K562 (cell line): Measurements from ENCODE around the gene GRIN2A. TPM values are rescaled to one million over a fixed set of nuclear protein-coding genes. Genes with fewer than 3 reads are reported as not detected.

Experiments used
- ATAC-seq: fragments of 200-7000 bp; cut with Tn5 transposase; 3 replicates; pipeline ENCODE4 v1.9.1; 2020; ENCODE audit warnings: moderate library complexity
- BruUV-seq: library from RNA; stranded (reverse); fragments of 400-500 nt; replicated peaks from 2 replicates; lab custom pipeline; 2021; lab: Mats Ljungman, UMichigan
- CTCF ChIA-PET: fragments of 300-600 bp; formaldehyde crosslinking; extraction: SDS; loops from one replicate; lab custom pipeline; 2021; ENCODE audit warnings: low intra/inter-chr PET ratio; lab: Yijun Ruan, JAX
- POLR2A ChIA-PET: fragments of 300-600, 350-650 bp; sonication (Branson Sonifier 250); formaldehyde crosslinking; extraction: SDS; loops from one replicate; lab custom pipeline; 2021; ENCODE audit warnings: antibody characterized with exemption, inconsistent platforms; lab: Yijun Ruan, JAX
- DNase-seq, 4 experiments: peaks; one replicate each; pipeline versions ENCODE4 v3.0.0 to v3.0.0-alpha.2; 2011 to 2018; ENCODE audit warnings: low spot score in 3 of 4, mixed read lengths in 3 of 4; ENCODE audit errors: extremely low read depth in 1 of 4
- FAIRE-seq: peaks from 2 replicates; lab custom pipeline; 2011; peaks lifted over from hg19 to GRCh38; lab: Jason Lieb, UNC
- H2AFZ ChIP-seq: 2 replicates; pipeline ENCODE4 v1.6.0; 2011; ENCODE audit warnings: low read depth, low read length, control low read depth, inconsistent platforms
- H3K27ac ChIP-seq: fragments of 200-600 bp; 3 replicates; pipeline ENCODE4 v1.8.0; 2011; ENCODE audit warnings: low read depth, mild to moderate bottlenecking, control low read depth, inconsistent platforms, low read length, moderate library complexity, mixed read lengths; ENCODE audit errors: extremely low read depth
- H3K27me3 ChIP-seq, 2 experiments: fragments of 300-600 bp in 1 of 2; 2 replicates in 1 of 2; 3 replicates in 1 of 2; pipeline versions ENCODE4 v1.6.0 to v1.8.0; 2011; ENCODE audit warnings: inconsistent platforms in 2 of 2, low read length in 2 of 2, mild to moderate bottlenecking in 1 of 2, mixed read lengths in 1 of 2, moderate library complexity in 1 of 2; ENCODE audit not compliant: control insufficient read depth in 2 of 2, insufficient read depth in 2 of 2
- H3K36me3 ChIP-seq: fragments of 300-600 bp; 3 replicates; pipeline ENCODE4 v1.8.0; 2011; ENCODE audit warnings: mild to moderate bottlenecking, low read length, inconsistent platforms; ENCODE audit not compliant: control insufficient read depth, insufficient read depth
- H3K4me1 ChIP-seq, 2 experiments: fragments of 200-600 bp in 1 of 2; replicated peaks in 1 of 2; 2 replicates in 1 of 2; 3 replicates in 1 of 2; pipeline versions ENCODE4 v1.5.1 to v1.8.0; 2011; ENCODE audit warnings: inconsistent platforms in 2 of 2, low read length in 2 of 2, mild to moderate bottlenecking in 1 of 2, mixed read lengths in 1 of 2, moderate library complexity in 1 of 2; ENCODE audit not compliant: control insufficient read depth in 2 of 2, insufficient read depth in 2 of 2
- H3K4me2 ChIP-seq: 2 replicates; pipeline ENCODE4 v1.6.1; 2011; ENCODE audit warnings: low read length, control low read depth, inconsistent platforms, mixed read lengths; ENCODE audit not compliant: insufficient read depth
- H3K4me3 ChIP-seq: fragments of 200-600 bp; sonication (generic), shearing (Covaris generic); 2 replicates; pipeline ENCODE4 v1.5.1; 2016; ENCODE audit warnings: control low read depth, inconsistent platforms
- H3K79me2 ChIP-seq: fragments of 200-600 bp; 3 replicates; pipeline ENCODE4 v1.8.0; 2011; ENCODE audit warnings: low read length, inconsistent platforms; ENCODE audit not compliant: control insufficient read depth, insufficient read depth
- H3K9ac ChIP-seq, 2 experiments: 2 replicates each; pipeline versions ENCODE4 v1.6.0 to v1.6.1; 2011; ENCODE audit warnings: low read depth in 2 of 2, low read length in 2 of 2, control low read depth in 1 of 2, inconsistent platforms in 1 of 2, mild to moderate bottlenecking in 1 of 2, mixed read lengths in 1 of 2; ENCODE audit not compliant: insufficient read depth in 1 of 2
- H3K9me1 ChIP-seq: one replicate; pipeline ENCODE4 v1.6.0; 2011; ENCODE audit warnings: inconsistent platforms, mild to moderate bottlenecking, low read length, moderate library complexity; ENCODE audit not compliant: control insufficient read depth, insufficient read depth
- H3K9me3 ChIP-seq: replicated peaks from 2 replicates; pipeline ENCODE4 v1.5.1; 2011; ENCODE audit warnings: low read depth, low read length, inconsistent platforms; ENCODE audit not compliant: control insufficient read depth, insufficient read depth
- H4K20me1 ChIP-seq: replicated peaks from 2 replicates; pipeline ENCODE4 v1.6.1; 2011; ENCODE audit warnings: low read length, inconsistent platforms, mixed read lengths; ENCODE audit not compliant: control insufficient read depth, insufficient read depth
- BHLHE40 ChIP-seq: IDR thresholded peaks from 2 replicates; pipeline ENCODE4 v1.6.1; 2011; ENCODE audit warnings: low read length, improper control_type of control experiment
- ETV6 ChIP-seq, 3 experiments: fragments of 150-350 bp in 1 of 3; sonication (generic) in 1 of 3; formaldehyde crosslinking in 1 of 3; IDR thresholded peaks; 2 replicates each; pipeline versions ENCODE4 v1.6.1 to v1.8.0; 2014 to 2022; ENCODE audit warnings: borderline replicate concordance in 2 of 3, low read depth in 2 of 3, antibody characterized with exemption in 1 of 3, low read length in 1 of 3, mild to moderate bottlenecking in 1 of 3, missing genetic modification reagents in 1 of 3
- NELFE ChIP-seq: IDR thresholded peaks from 2 replicates; pipeline ENCODE4 v1.6.1; 2011; ENCODE audit warnings: mild to moderate bottlenecking; ENCODE audit not compliant: insufficient read depth, insufficient read length
- PHF20 ChIP-seq: fragments of 450-650 bp; IDR thresholded peaks from 2 replicates; pipeline ENCODE4 v1.6.1; 2018; ENCODE audit not compliant: partially characterized antibody
- PTBP1 ChIP-seq: fragments of 200-400 bp; formaldehyde crosslinking; IDR thresholded peaks from 2 replicates; pipeline ENCODE4 v1.6.1; 2017; ENCODE audit warnings: low read depth, low read length
- PTRF ChIP-seq: fragments of 450-650 bp; IDR thresholded peaks from 2 replicates; pipeline ENCODE4 v1.6.1; 2016; ENCODE audit warnings: mild to moderate bottlenecking, missing genetic modification characterization, missing compliant biosample characterization
- RBM25 ChIP-seq: fragments of 200-400 bp; formaldehyde crosslinking; IDR thresholded peaks from 2 replicates; pipeline ENCODE4 v1.6.1; 2018; ENCODE audit warnings: low read length, low read depth, moderate library complexity; ENCODE audit not compliant: severe bottlenecking
- WHSC1 ChIP-seq: IDR thresholded peaks from one replicate; pipeline ENCODE4 v1.6.1; 2012; ENCODE audit warnings: low read length, control low read depth, inconsistent platforms
- ZBTB2 ChIP-seq: fragments of 450-650 bp; IDR thresholded peaks from 2 replicates; pipeline ENCODE4 v1.6.1; 2016; ENCODE audit warnings: antibody characterized with exemption
- ZNF184 ChIP-seq: sonication (generic); formaldehyde crosslinking; IDR thresholded peaks from 2 replicates; pipeline ENCODE4 v1.5.0; 2020; ENCODE audit warnings: missing genetic modification reagents
- WGBS: fragments of 100-300 bp; shearing (Covaris generic); methylation state at CpG from one replicate; pipeline ENCODE4 v1.1.6; 2016; ENCODE audit warnings: low coverage, mixed read lengths; ENCODE audit not compliant: insufficient coverage; ENCODE audit errors: missing lambda C conversion rate; 5-methylcytosine and 5-hydroxymethylcytosine counted together
- in situ Hi-C: fragments of 300-500 bp; cut with MboI; formaldehyde crosslinking; loops from 4 replicates; pipeline ENCODE4 v1.15.0; 2018; ENCODE audit warnings: inconsistent platforms, mixed read lengths
- intact Hi-C: fragments of 100-400 bp; cut with micrococcal nuclease; formaldehyde crosslinking; loops from 2 replicates; pipeline ENCODE4 v1.14.2; 2022
- polyA plus RNA-seq, 8 experiments: library from polyadenylated mRNA; depleted of rRNA in 4 of 8; stranded (reverse) in 5 of 8; unstranded in 3 of 8; fragments of >200 nt; fragmentation: Nextera tagmentation in 2 of 8; fragmentation: Illumina TruSeq in 1 of 8; extraction: Ambion mirVana in 2 of 8; extraction: Trizol in 1 of 8; gene quantifications; 2 replicates each; pipeline versions ENCODE4 v1.2.1 to v1.2.3, GENCODE V29; 2011 to 2014; ENCODE audit warnings: inconsistent platforms in 1 of 8, missing spikeins in 1 of 8
- total RNA-seq, 7 experiments: library from RNA; depleted of rRNA in 6 of 7; stranded (reverse); fragments of >200 nt in 6 of 7; fragmentation: Illumina TruSeq in 2 of 7; extraction: Trizol in 2 of 7; gene quantifications; 2 replicates each; pipeline versions ENCODE4 v1.2.1 to v1.2.3, GENCODE V29; 2011 to 2021; ENCODE audit warnings: low replicate concordance in 1 of 7
- TF ChIP-seq, protein P1 (sequence below): sonication (generic); formaldehyde crosslinking; IDR thresholded peaks from 2 replicates; pipeline ENCODE4 v1.8.1; 2023; ENCODE audit warnings: mild to moderate bottlenecking, missing genetic modification reagents, moderate library complexity
- TF ChIP-seq, protein P2 (sequence below): sonication (generic); formaldehyde crosslinking; IDR thresholded peaks from 2 replicates; pipeline ENCODE4 v1.8.0; 2023; ENCODE audit warnings: missing genetic modification reagents, mild to moderate bottlenecking, borderline replicate concordance

The GRIN2A gene
- total and polyA plus RNA-seq, 9 of the 15 experiments (the other 6 are each of a cell fraction or from before 2014, with no cell fraction given) = not detected

DNA sequence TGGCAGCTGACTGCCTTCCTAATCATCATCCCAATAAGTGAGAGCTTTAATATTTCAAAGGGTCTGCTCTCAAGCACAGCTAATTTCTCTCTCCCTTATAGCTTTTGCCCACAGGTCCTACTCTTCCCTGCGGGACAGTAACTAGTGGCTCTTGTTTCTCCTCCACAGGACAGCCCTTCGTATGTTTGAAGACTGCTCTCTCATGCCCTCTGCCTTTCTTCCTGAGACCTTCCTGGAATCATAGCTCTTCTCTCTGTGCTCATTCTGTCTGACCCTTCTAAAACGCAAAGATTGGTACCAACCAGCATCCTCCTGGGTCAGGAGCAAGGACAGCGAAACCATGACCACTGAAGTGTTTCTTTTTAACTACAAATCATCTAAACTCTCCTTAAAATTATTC lies 168.9 kb downstream of the GRIN2A start:
- BruUV-seq = no TSS peak
- in situ Hi-C loops = no loop called here
- no peak for ATAC-seq

More for the DNA sequence above, 168.9 kb downstream of the GRIN2A start:
- no peak overlapping the region for H3K9ac ChIP-seq
- H3K27me3 ChIP-seq = peaks cover 0 to 9% of the 10 kb centered on the region in 2 experiments; a peak in 1 of 5 replicates
- FAIRE-seq (no peak), DNase-seq (no peak)
- intact Hi-C loops = no loop called here
- no peaks in the 10 kb centered on the region for H3K4me1 ChIP-seq
- H3K27ac ChIP-seq = no peak overlapping the region
- ChIA-PET CTCF (no interaction called here), POLR2A (interaction anchor here (1.0 to 1.5 kb wide), 2 partner anchors 9 to 67 kb away, joined by 3 read pairs; no protein-coding TSS in a partner anchor)
- WGBS = 0% methylated on average over 4 of the region's 4 CpGs
- no peak overlapping the region for H2AFZ ChIP-seq
- H3K9me1 ChIP-seq = no peaks in the 10 kb centered on the region
- no peaks in the 10 kb centered on the region for H3K36me3 ChIP-seq
- H3K4me2 ChIP-seq = no peak overlapping the region
- H3K9me3 ChIP-seq = no peaks in the 10 kb centered on the region
- TF ChIP-seq, protein P1, sequence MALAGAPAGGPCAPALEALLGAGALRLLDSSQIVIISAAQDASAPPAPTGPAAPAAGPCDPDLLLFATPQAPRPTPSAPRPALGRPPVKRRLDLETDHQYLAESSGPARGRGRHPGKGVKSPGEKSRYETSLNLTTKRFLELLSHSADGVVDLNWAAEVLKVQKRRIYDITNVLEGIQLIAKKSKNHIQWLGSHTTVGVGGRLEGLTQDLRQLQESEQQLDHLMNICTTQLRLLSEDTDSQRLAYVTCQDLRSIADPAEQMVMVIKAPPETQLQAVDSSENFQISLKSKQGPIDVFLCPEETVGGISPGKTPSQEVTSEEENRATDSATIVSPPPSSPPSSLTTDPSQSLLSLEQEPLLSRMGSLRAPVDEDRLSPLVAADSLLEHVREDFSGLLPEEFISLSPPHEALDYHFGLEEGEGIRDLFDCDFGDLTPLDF (CRISPR knock-in tag) = no peak
- TF ChIP-seq RBM25 (no peak), BHLHE40 (no peak), PHF20 (no peak), ZBTB2 (no peak), ETV6 (IDR thresholded peaks at IDR 0.05; ENCODE audit: borderline replicate concordance in 1 of 2, low read depth in 2 of 2, low read length in 1 of 2) (no peak), ETV6 (CRISPR knock-in tag; IDR thresholded peaks at IDR 0.05; ENCODE audit: borderline replicate concordance) (no peak), PTBP1 (no peak), WHSC1 (no peak), PTRF (tag) (no peak), NELFE (no peak), ZNF184 (CRISPR knock-in tag) (no peak)
- TF ChIP-seq, protein P2, sequence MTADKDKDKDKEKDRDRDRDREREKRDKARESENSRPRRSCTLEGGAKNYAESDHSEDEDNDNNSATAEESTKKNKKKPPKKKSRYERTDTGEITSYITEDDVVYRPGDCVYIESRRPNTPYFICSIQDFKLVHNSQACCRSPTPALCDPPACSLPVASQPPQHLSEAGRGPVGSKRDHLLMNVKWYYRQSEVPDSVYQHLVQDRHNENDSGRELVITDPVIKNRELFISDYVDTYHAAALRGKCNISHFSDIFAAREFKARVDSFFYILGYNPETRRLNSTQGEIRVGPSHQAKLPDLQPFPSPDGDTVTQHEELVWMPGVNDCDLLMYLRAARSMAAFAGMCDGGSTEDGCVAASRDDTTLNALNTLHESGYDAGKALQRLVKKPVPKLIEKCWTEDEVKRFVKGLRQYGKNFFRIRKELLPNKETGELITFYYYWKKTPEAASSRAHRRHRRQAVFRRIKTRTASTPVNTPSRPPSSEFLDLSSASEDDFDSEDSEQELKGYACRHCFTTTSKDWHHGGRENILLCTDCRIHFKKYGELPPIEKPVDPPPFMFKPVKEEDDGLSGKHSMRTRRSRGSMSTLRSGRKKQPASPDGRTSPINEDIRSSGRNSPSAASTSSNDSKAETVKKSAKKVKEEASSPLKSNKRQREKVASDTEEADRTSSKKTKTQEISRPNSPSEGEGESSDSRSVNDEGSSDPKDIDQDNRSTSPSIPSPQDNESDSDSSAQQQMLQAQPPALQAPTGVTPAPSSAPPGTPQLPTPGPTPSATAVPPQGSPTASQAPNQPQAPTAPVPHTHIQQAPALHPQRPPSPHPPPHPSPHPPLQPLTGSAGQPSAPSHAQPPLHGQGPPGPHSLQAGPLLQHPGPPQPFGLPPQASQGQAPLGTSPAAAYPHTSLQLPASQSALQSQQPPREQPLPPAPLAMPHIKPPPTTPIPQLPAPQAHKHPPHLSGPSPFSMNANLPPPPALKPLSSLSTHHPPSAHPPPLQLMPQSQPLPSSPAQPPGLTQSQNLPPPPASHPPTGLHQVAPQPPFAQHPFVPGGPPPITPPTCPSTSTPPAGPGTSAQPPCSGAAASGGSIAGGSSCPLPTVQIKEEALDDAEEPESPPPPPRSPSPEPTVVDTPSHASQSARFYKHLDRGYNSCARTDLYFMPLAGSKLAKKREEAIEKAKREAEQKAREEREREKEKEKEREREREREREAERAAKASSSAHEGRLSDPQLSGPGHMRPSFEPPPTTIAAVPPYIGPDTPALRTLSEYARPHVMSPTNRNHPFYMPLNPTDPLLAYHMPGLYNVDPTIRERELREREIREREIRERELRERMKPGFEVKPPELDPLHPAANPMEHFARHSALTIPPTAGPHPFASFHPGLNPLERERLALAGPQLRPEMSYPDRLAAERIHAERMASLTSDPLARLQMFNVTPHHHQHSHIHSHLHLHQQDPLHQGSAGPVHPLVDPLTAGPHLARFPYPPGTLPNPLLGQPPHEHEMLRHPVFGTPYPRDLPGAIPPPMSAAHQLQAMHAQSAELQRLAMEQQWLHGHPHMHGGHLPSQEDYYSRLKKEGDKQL (CRISPR knock-in tag) = no peak
- no peak overlapping the region for H3K4me3 ChIP-seq
- 0 out of 2 replicates have a peak, but pooled peaks cover 4% of the 10 kb centered on the region for H4K20me1 ChIP-seq
- H3K79me2 ChIP-seq = no peaks in the 10 kb centered on the region
